Measurements from ENCODE around the gene CACUL1.

The CACUL1 gene

DNA sequence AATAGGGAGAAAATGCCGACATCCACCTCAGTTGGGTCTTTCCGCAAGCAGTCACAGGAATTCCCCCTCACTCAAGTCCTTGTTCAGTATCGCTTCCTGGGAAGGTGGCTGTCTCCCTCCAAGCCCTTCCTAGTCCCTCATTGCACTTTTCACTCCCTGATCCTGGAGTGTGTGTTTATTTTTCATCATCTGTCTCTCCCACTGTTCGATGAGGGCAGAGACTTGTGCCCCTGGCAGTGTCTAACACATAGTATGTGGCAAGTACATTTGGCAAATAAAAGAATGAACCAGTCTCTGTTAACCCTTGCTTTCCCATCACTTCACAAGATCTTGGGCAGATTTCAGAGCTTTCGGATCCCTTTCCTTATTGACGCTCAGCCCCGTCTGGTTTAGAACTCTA lies 24.0 kb upstream of the CACUL1 start:
- no peak overlapping the region for H3K4me3 ChIP-seq (ENCODE audit: low read depth, low read length)
- no peak for DNase-seq (ENCODE audit: low read depth)
- TF ChIP-seq, protein P1, sequence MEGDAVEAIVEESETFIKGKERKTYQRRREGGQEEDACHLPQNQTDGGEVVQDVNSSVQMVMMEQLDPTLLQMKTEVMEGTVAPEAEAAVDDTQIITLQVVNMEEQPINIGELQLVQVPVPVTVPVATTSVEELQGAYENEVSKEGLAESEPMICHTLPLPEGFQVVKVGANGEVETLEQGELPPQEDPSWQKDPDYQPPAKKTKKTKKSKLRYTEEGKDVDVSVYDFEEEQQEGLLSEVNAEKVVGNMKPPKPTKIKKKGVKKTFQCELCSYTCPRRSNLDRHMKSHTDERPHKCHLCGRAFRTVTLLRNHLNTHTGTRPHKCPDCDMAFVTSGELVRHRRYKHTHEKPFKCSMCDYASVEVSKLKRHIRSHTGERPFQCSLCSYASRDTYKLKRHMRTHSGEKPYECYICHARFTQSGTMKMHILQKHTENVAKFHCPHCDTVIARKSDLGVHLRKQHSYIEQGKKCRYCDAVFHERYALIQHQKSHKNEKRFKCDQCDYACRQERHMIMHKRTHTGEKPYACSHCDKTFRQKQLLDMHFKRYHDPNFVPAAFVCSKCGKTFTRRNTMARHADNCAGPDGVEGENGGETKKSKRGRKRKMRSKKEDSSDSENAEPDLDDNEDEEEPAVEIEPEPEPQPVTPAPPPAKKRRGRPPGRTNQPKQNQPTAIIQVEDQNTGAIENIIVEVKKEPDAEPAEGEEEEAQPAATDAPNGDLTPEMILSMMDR (IDR thresholded peaks at IDR 0.05; ENCODE audit: low read depth, low read length, missing control alignments), result no peak

DNA sequence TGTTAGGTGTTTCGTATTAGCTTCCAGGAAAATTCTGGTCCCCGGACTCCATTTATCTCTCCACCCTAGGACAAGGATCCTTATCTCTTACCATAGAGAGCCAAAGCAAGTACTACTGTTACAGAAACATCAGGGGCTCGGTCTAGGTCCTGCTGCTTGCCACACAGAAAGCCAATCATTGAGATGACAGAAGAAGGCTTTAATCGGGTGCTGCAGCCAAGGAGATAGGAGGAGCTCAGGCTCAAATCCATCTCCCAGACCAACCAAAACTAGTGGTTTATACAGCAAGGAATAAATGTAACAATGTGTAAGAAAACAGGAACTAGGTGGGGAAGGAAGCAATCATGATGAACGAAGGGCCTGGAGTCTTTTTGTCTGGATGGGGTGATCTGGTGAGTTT lies 22.2 kb upstream of the CACUL1 start:
- no peak for DNase-seq (ENCODE audit: low read depth)
- TF ChIP-seq, protein P1 (IDR thresholded peaks at IDR 0.05; ENCODE audit: low read depth, low read length, missing control alignments), result no peak
- no peak overlapping the region for H3K4me3 ChIP-seq (ENCODE audit: low read depth, low read length)

DNA sequence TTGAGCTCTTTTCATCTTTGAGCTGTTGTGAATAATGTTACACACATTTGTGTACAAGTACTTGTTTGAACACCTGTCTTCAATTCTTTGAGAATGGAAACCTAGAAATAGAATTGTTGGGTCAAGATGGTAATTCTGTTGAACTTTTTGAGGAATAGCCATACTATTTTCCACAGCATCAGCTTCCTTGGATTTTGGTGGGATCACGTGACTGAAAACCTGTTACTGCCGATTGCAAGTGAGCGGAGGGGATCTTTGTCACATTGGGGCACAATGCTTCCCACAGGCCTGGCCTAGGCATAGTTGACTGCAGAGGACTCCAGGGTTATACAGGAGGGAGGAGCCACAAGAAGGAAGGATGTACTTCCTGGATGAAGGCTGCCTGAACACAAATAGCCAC lies 21.3 kb upstream of the CACUL1 start:
- H3K4me3 ChIP-seq (ENCODE audit: low read depth, low read length), result no peak overlapping the region
- DNase-seq (ENCODE audit: low read depth), result no peak
- TF ChIP-seq, protein P1 (IDR thresholded peaks at IDR 0.05; ENCODE audit: low read depth, low read length, missing control alignments), result no peak

DNA sequence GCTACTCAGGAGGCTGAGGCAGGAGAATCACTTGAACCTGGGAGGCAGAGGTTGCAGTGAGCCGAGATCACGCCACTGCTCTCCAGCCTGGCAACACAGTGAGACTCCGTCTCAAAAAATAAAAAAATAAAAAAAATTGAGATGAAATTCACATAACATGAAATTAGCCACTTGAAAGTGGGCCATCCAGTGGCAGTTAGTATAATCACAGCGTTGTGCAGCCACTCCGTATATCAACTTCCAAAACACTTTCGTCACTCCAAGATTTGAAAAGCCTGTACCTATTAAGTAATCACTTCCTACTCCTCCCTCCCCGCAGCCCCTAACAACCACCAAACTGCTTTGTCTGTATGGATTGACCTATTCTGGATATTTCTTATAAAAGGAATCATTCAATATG lies 20.7 kb upstream of the CACUL1 start:
- no peak overlapping the region for H3K4me3 ChIP-seq (ENCODE audit: low read depth, low read length)
- no peak for DNase-seq (ENCODE audit: low read depth)
- TF ChIP-seq, protein P1 (IDR thresholded peaks at IDR 0.05; ENCODE audit: low read depth, low read length, missing control alignments), result no peak

DNA sequence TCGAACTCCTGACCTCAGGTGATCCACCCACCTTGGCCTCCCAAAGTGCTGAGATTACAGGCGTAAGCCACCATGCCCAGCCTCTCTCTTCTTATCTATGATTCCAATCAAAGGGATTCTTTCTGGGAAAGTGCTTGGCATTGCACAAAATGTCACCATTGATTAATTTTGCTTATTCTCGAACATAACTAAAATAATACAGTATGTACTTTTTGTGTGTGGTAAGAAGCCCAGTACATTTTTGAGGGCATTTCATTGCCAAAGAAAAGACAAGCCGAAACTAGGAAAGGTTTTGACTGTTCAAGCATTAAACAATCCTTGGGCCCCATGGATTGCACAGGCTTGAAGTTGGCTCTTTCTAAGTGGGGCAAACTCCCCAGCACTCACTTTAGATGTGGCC lies 18.3 kb upstream of the CACUL1 start:
- TF ChIP-seq, protein P1 (IDR thresholded peaks at IDR 0.05; ENCODE audit: low read depth, low read length, missing control alignments), result no peak
- no peak for DNase-seq (ENCODE audit: low read depth)
- H3K4me3 ChIP-seq (ENCODE audit: low read depth, low read length), result no peak overlapping the region

DNA sequence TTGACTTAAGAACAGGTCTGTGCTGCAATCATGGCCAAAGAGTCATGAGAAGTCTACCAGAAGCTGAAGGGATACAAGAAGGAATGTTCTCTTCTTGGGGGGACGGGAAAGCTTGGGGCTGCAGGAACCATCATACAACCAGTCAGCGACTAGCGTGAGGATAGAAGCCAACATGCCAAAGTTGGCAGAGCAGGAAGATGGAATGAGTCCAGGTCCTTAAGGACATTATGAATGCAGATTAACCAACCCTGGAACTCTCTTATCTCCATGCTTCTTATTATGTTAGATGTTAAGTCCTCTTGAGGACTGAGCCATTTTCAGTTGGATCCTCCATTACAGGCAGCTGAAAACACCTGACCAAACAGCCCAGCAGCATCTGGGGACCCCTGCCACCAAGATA lies 17.2 kb upstream of the CACUL1 start:
- H3K4me3 ChIP-seq (ENCODE audit: low read depth, low read length), result no peak overlapping the region
- TF ChIP-seq, protein P1 (IDR thresholded peaks at IDR 0.05; ENCODE audit: low read depth, low read length, missing control alignments), result no peak
- DNase-seq (ENCODE audit: low read depth), result no peak

DNA sequence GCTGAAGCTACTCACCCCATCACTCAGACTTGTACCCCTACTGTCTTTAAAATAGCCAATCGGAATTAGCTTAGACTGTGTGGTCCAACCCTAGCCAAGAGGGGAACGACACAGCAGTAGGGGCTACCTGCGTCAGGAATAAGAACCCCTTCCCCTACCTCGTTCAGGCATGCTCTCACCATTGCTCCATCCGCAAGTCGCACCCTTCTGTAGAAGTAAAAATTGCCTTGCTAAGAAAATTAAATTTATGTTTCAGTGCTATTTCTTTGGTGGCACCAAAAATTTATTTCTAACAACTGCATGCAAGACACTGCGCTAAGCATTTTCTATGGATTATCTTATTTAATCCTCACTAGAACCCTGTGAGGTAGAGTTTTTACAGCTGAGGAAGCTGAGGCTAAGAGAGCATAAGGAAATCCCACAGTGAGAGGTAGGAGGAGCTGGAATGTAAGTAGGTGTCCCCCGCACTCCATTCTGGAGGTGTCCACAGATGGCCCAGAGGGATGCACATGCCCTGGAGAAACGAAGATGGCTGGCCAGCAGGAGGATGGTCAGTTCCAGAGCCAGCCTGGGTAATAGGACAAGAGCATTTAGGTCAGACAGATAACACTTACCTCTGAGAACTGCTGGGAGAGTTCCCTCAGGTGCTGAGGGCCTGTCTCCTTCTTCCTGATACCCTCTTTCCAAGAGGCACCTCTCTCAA lies 15.3 kb upstream of the CACUL1 start:
- no peak for DNase-seq (ENCODE audit: low read depth)
- H3K4me3 ChIP-seq (ENCODE audit: low read depth, low read length), result no peak overlapping the region
- TF ChIP-seq, protein P1 (IDR thresholded peaks at IDR 0.05; ENCODE audit: low read depth, low read length, missing control alignments), result no peak
